PFSK-1 (cell line): Measurements from ENCODE around the gene SEMA3A.

ENCODE experiments used
- FOXP2 ChIP-seq: optimal IDR thresholded peaks from 2 replicates; pipeline ENCODE3; 2011; ENCODE audit warnings: borderline replicate concordance, control low read depth, inconsistent platforms; ENCODE audit not compliant: insufficient read depth; ENCODE audit errors: extremely low read length, extremely low read depth
- POLR2AphosphoS5 ChIP-seq: IDR thresholded peaks from 2 replicates; pipeline ENCODE4 v1.6.1; 2012; ENCODE audit warnings: low read depth, mild to moderate bottlenecking, control low read depth, low read length, moderate library complexity
- SIN3A ChIP-seq: IDR thresholded peaks from 2 replicates; pipeline ENCODE4 v1.6.1; 2012; ENCODE audit warnings: mild to moderate bottlenecking, low read length, moderate library complexity, borderline replicate concordance; ENCODE audit not compliant: insufficient read depth
- TAF1 ChIP-seq: IDR thresholded peaks from 2 replicates; pipeline ENCODE4 v1.6.1; 2012; ENCODE audit warnings: low read length, control low read depth, borderline replicate concordance; ENCODE audit not compliant: insufficient read depth
- TF ChIP-seq, protein P1 (sequence below), 2 experiments: IDR thresholded peaks; 2 replicates each; pipeline versions ENCODE4 v1.6.1 to v1.8.0; 2011 to 2012; ENCODE audit warnings: low read depth in 2 of 2, low read length in 2 of 2, control low read depth in 1 of 2, inconsistent platforms in 1 of 2, mild to moderate bottlenecking in 1 of 2, moderate library complexity in 1 of 2; ENCODE audit not compliant: insufficient read depth in 1 of 2

Gene SEMA3A

GRCh38 chr7:84228526-84228925 is 33.9 kb upstream of the SEMA3A start:
- TF ChIP-seq FOXP2: no peak
- TF ChIP-seq TAF1: no peak
- TF ChIP-seq, protein P1, sequence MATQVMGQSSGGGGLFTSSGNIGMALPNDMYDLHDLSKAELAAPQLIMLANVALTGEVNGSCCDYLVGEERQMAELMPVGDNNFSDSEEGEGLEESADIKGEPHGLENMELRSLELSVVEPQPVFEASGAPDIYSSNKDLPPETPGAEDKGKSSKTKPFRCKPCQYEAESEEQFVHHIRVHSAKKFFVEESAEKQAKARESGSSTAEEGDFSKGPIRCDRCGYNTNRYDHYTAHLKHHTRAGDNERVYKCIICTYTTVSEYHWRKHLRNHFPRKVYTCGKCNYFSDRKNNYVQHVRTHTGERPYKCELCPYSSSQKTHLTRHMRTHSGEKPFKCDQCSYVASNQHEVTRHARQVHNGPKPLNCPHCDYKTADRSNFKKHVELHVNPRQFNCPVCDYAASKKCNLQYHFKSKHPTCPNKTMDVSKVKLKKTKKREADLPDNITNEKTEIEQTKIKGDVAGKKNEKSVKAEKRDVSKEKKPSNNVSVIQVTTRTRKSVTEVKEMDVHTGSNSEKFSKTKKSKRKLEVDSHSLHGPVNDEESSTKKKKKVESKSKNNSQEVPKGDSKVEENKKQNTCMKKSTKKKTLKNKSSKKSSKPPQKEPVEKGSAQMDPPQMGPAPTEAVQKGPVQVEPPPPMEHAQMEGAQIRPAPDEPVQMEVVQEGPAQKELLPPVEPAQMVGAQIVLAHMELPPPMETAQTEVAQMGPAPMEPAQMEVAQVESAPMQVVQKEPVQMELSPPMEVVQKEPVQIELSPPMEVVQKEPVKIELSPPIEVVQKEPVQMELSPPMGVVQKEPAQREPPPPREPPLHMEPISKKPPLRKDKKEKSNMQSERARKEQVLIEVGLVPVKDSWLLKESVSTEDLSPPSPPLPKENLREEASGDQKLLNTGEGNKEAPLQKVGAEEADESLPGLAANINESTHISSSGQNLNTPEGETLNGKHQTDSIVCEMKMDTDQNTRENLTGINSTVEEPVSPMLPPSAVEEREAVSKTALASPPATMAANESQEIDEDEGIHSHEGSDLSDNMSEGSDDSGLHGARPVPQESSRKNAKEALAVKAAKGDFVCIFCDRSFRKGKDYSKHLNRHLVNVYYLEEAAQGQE (IDR thresholded peaks at IDR 0.05; ENCODE audit: insufficient read depth in 1 of 2, low read depth in 2 of 2, low read length in 2 of 2): no peak
- no peak for TF ChIP-seq POLR2AphosphoS5
- no peak for TF ChIP-seq SIN3A

GRCh38 chr7:84226759-84227158 is 32.2 kb upstream of the SEMA3A start:
- TF ChIP-seq FOXP2 (no peak), TAF1 (no peak), POLR2AphosphoS5 (no peak), SIN3A (no peak)
- TF ChIP-seq, protein P1 (IDR thresholded peaks at IDR 0.05; ENCODE audit: insufficient read depth in 1 of 2, low read depth in 2 of 2, low read length in 2 of 2): no peak

- TF ChIP-seq TAF1 (no peak), FOXP2 (no peak), SIN3A (no peak), POLR2AphosphoS5 (no peak)
- TF ChIP-seq, protein P1 (IDR thresholded peaks at IDR 0.05; ENCODE audit: insufficient read depth in 1 of 2, low read depth in 2 of 2, low read length in 2 of 2): no peak
Observed at GRCh38 chr7:84224505-84224904, 29.9 kb upstream of the SEMA3A start.

DNA sequence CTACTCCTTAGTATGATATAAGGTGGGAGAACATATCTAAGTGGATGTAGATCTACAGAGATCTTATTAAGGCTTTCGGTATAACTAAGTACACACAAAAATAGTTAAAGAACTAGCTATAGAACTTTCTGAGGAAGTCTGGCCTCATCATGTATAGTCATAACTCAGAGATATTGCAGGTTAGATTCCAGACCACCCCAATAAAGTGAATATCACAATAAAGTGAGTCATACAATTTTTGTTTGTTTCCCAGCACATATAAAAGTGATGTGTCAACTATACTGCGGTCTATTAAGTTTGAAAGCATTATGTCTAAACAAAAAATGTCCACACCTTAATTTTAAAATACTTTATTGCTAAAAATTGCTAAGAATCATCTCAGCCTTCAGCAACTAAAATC is 24.7 kb upstream of the SEMA3A start:
- TF ChIP-seq SIN3A (no peak), TAF1 (no peak), POLR2AphosphoS5 (no peak)

- TF ChIP-seq SIN3A (no peak), TAF1 (no peak), FOXP2 (no peak), POLR2AphosphoS5 (no peak)
- TF ChIP-seq, protein P1 (IDR thresholded peaks at IDR 0.05; ENCODE audit: insufficient read depth in 1 of 2, low read depth in 2 of 2, low read length in 2 of 2): no peak
Observed at GRCh38 chr7:84218681-84219080, 24.1 kb upstream of the SEMA3A start.
